Dermis blood vessel endothelial cell (primary cell): Measurements from ENCODE around the gene ADGRL1. TPM values are rescaled to one million over a fixed set of nuclear protein-coding genes. Genes with fewer than 3 reads are reported as not detected.
"Not testable (repeated sequence)": the region's sequence is repeated elsewhere in the genome, so short reads cannot be mapped to it uniquely, and the experiment has no call there.

Experiments
- DNase-seq: peaks from one replicate; pipeline ENCODE4 v3.0.0; 2010
- total RNA-seq: library from RNA; depleted of rRNA; stranded (reverse); fragments of >200 nt; gene quantifications from 2 replicates; pipeline ENCODE4 v1.2.3, GENCODE V29; 2014

The ADGRL1 gene
- total RNA-seq, 1 donor from 2014 or later = 5.1 TPM

GRCh38 chr19:14218620-14219330 lies 12.8 kb upstream of the ADGRL1 start:
- DNase-seq = no peak

DNA sequence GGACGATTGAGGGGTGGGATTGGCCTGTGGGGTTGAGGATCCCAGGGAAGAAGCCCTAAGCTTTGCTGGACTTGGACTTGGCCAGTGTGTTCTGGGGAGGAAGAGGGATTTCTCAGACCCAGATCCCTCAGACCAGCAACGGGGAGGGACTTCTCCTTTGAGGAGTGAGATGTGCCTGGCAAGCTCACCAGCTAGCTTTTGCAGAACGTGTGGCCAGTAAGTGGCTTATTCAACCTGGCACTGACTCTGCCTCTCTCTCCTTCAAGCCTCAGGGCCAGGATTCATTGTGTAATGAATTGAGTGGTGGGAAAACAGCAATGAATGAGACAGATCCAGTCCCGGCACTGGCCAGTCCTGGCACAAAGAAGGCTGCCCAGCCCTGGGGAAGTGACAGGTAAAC lies 11.9 kb upstream of the ADGRL1 start:
- not testable (repeated sequence) for DNase-seq

DNA sequence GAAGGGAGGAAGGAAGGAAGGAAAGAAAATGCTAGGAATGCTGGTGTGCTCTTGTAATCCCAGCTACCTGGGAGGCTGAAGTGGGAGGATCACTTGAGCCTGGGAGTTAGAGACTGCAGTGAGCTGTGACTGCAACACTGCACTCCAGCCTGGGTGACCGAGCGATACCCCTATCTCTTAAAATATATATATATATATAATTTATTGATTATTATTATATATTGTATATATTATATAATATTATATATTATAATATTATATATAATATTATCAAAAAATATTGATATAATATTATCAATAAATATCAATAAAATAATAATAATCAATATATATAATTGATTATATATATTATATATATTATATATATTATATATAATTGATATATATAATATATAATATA lies 8.6 kb upstream of the ADGRL1 start:
- DNase-seq = no peak

- not testable (repeated sequence) for DNase-seq
Observed at GRCh38 chr19:14210182-14210581, 4.2 kb upstream of the ADGRL1 start.

- DNase-seq = not testable (repeated sequence)
Observed at GRCh38 chr19:14209401-14209800, 3.4 kb upstream of the ADGRL1 start.

DNA sequence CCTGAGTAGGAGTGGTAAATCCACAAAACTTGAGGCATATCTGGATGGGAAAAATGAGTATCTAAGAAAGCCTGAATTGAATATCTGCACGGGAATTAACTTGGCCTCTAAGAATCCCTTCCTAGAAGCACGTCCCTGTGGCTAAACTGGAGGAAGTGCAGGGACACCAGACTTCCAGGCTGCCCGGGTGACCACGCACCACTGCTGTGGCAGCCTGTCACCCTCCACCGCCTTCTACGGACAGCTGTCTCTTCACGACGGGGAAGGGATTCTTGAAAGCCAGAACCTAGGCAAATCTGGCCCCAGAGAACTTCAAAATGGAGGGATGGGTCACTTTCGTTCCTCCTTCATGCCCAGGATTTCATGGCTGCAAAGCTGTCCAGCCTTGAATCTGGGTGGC lies 2.5 kb upstream of the ADGRL1 start:
- DNase-seq = not testable (repeated sequence)

GRCh38 chr19:14207796-14208195 lies 1.8 kb upstream of the ADGRL1 start:
- DNase-seq = not testable (repeated sequence)

DNA sequence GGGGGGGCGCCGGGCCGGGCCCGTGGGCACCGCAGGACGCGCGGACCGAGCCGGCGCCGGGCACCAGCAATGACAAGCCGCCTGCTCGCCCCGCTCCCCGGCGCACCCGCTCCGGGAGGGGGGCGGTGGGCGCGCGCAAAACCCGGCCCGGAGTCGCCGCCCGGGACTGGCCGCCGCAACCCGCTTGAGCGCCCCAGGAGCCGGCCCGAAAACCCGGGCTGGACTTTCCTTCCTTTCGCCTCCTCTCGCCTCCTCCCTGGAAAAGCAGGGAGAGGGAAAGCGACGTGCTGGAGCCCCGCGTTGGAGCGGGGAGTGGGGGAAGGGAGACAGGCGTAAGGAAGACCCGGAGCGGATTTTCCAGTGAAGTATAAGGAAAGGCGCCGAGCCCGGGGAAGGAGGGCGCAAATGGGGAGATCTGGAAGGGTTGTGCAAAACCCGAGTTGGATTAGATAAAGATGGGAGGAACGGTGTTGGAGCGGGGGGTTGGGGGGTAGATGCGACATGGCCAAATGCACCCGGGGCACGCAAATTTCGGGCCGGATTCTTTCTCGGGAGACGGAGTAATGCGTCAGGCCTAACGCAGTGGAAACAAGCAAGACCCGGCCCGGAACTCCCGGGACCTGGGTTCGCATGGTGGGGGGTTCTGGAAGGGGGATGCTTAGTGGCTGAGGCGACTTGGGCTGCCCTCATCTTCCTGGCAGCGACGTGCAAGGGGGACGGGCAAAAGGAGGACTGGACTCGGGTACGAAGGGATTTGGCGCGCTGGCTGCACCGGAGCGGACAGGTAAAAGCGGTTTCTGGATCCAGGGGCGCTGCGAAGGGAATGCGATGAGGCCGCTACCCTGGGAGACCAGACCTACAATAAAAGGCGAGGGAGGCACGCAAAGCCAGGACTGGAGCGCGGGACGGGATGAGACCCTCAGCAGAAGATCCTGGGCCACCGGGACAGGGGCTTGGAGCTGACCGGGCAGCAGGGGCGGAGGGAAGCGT lies 1.1 kb upstream of the ADGRL1 start:
- peak; percentile 94 for DNase-seq

DNA sequence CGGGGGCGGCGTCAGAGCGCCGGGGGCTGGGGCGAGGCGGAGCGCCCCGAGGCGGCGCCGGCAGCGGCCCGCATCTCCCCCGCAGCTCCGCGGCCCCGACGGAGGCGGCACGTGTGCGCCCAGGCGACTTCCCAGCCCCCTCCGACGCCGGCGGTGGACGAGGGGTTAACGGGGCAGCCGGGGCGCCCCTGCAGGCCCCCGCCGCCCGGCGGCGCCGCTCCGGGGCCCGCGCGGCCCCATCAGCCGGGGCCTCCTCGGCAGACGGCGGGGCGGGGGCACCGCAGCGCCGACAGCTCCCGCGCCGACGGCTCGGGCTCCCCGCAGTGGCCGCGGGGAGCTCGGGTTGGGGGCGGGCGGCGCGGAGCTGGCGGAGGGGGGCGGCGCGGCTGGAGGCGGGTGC lies 339 bp upstream of the ADGRL1 start:
- not testable (repeated sequence) for DNase-seq

GRCh38 chr19:14204676-14205451 lies 1.1 kb downstream of the ADGRL1 start:
- not testable (repeated sequence) for DNase-seq

- DNase-seq = not testable (repeated sequence)
Observed at GRCh38 chr19:14204219-14204618, 1.8 kb downstream of the ADGRL1 start.

- DNase-seq = not testable (repeated sequence)
Observed at GRCh38 chr19:14203788-14204187, 2.2 kb downstream of the ADGRL1 start.

DNA sequence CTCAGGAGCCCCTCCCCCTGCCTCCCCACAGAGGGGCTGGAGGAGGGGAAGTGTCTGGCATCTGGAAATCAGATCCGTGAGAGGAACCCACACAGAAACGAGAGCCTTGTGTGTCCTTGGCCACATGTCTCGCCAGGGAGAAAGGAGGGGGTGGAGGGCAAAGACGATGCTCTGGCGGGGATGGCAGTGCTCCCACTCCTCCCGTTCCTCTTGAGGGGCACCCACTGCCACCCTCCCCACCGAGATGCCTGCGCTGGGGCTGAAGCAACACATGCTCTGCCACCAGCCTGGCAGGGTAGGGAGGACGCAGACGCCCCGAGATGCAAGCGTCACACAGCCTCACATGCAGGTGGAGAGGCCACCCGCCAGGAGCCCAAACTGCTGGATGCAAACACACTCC lies 2.8 kb downstream of the ADGRL1 start:
- DNase-seq = no peak

- not testable (repeated sequence) for DNase-seq
Observed at GRCh38 chr19:14201481-14201880, 4.5 kb downstream of the ADGRL1 start.

DNA sequence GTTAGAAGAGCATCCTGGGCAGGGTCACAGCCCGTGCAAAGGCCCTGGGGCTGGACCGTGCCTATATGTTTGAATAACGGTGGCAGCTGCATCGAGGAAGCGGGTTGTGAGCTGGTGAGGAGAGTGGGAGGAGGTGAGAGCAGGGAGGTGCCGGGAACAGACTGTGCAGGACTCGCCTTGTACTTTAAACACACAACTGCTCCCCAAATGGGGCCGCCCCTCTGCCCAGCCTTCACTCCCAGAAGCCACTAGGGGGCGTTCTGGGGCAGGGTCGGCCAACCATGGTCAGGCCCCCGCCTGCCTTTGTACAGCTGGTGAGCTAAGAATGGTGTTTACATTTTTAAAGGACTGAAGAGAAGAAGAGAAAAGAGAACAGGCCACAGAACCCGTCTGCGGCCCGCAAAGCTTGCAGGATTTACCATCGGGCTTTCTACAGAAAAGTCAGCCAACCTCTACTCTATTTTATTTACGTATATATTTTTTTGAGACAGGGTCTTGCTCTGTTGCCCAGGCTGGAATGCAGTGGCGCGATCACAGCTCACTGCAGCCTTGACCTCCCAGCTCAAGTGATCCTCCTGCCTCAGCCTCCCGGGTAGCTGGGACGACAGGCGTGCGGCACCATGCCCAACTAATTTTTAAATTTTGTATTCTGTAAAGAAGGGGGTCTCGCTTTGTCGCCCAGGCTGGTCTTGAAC lies 5.7 kb downstream of the ADGRL1 start:
- peak; percentile 53 for DNase-seq

DNA sequence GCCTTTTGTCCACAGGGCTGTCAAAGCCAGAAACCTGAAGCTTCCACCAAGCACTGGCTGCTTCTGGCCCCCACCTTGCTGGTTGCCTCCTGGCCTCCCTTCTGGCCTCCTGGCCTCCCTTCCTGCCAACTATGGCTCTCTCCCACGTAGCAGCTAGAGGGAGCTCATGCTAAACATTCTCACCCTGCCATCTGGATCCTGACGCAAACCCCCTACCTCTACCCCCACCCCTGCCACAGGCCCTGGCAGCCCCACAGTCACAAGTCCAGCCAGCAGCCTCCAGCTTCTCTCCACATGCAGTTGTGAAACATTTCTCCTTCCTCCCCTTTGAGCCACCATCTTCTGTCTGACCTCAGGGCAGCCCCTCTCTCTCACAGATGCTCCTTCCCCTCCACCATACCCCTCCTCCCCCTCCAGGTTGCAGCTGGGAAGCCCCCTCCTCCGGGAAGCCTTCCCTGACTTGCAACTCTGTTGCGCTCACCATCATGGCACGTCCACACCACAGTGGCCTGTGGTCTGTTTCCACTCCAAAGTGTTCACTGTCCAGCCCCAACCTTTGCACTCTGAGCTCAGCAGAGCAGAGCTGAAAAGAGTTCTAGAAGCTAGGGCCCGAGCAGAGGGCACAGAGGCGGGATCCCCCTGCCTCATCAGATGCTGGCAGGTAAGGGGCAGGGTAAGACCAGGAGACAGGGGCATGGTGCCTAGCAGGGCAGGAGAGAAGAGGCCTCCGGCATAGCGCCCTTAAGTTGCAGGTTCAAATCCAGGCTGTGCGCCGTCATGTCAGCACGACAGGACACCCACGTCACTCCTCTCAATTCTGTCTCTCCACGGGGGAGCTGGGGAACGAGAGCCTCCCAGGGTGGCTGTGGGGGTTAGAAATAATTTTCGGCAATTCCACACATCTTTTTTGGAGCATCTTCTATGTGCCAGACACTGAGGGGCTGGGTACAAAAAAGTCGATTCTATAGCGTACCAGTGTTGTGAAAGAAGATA lies 7.3 kb downstream of the ADGRL1 start:
- DNase-seq = no peak

GRCh38 chr19:14197882-14198281 lies 8.1 kb downstream of the ADGRL1 start:
- DNase-seq = no peak

DNA sequence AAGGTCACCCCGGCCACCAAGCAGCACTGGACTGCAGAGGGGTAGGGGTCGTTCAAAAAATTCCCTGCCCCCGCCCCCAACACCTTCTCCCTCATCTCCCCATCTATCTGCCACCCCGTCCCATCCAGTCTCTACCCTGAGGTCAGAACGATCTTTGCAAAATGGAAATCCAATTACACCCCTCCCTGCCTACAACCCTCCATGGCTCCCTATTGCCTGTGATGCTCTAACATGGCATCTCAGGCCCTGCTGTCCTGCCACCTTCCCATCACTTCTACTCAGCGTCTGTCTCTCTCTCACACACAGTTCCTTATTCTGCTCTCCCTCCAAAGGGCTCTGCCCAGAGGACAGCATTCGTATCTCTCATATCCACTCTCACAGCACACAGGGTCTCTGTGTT lies 8.7 kb downstream of the ADGRL1 start:
- not testable (repeated sequence) for DNase-seq

DNA sequence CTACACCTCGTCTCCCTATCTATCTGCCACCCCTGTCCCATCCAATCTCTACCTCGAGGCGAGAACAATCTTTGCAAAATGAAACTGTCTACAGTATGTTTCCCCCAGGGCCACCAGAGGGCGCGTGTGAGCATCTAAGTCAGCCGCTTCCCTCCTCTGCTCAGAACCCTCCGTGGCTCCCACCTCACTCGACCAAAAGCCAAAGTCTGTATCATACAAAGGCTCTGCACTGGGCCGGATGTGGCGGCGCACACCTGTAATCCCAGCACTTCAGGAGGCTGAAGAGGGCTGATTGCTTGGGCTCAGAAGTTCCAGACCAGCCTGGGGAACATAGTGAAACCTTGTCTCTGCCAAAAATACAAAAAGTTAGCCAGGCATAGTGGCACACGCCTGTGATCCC lies 9.9 kb downstream of the ADGRL1 start:
- DNase-seq = peak; percentile 78

DNA sequence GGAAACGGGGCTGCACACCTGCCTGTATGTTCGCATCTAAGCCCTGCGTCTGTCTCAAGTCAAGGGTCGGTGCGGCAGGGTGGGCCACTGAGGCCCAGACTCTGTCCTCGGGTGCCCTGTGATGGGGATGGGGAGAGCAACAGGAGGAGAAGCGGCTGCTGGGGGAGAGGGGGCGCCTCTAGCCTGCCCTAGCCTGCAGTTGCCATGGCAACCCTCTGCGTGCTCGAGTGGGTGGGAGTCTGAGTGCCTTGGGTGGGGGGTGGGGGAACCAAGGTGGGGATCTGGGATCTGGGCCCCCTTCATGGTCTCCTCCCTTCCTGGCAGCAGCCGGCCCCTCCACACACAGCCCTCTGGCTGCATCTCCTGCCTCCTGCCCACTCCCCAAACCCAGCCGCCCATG lies 10.8 kb downstream of the ADGRL1 start:
- not testable (repeated sequence) for DNase-seq

GRCh38 chr19:14189415-14189814 lies 16.6 kb downstream of the ADGRL1 start:
- DNase-seq = no peak
